IMR-90 (cell line): Measurements from ENCODE around the gene SARS1. TPM values are rescaled to one million over a fixed set of nuclear protein-coding genes. Genes with fewer than 3 reads are reported as not detected.

ENCODE experiments used
- ATAC-seq: fragments of 200-7000 bp; cut with Tn5 transposase; 2 replicates; pipeline ENCODE4 v1.9.1; 2020; ENCODE audit warnings: low read depth, mild to moderate bottlenecking, moderate library complexity
- BruUV-seq: library from RNA; stranded (reverse); fragments of 400-500 nt; replicated peaks from 2 replicates; lab custom pipeline; 2021; lab: Mats Ljungman, UMichigan
- CTCF ChIA-PET: fragments of 300-600 bp; formaldehyde crosslinking; extraction: SDS; loops from one replicate; lab custom pipeline; 2021; ENCODE audit warnings: antibody characterized with exemption; lab: Yijun Ruan, JAX
- POLR2A ChIA-PET: fragments of 300-600 bp; sonication (Branson Sonifier 250); formaldehyde crosslinking; loops from one replicate; lab custom pipeline; 2022; ENCODE audit warnings: antibody characterized with exemption; ENCODE audit not compliant: unreplicated experiment; lab: Charles Lee
- DNase-seq: peaks from one replicate; pipeline ENCODE4 v3.0.0; 2013
- H2AFZ ChIP-seq: replicated peaks from 2 replicates; pipeline ENCODE3; 2013; ENCODE audit warnings: low read length, mild to moderate bottlenecking; ENCODE audit not compliant: poor library complexity
- H2AK5ac ChIP-seq: 2 replicates; pipeline ENCODE4 v1.6.1; 2013; ENCODE audit warnings: low read depth, low read length, inconsistent platforms
- H2AK9ac ChIP-seq: replicated peaks from 2 replicates; pipeline ENCODE3; 2013; ENCODE audit warnings: mild to moderate bottlenecking, low read depth, low read length, moderate library complexity; ENCODE audit not compliant: poor library complexity
- H2BK120ac ChIP-seq: 2 replicates; pipeline ENCODE4 v1.6.1; 2013; ENCODE audit warnings: low read depth, low read length, inconsistent platforms
- H2BK15ac ChIP-seq: 3 replicates; pipeline ENCODE4 v1.6.1; 2013; ENCODE audit warnings: low read depth, low read length, inconsistent platforms
- H2BK20ac ChIP-seq: 2 replicates; pipeline ENCODE4 v1.6.1; 2013; ENCODE audit warnings: low read depth, mild to moderate bottlenecking, inconsistent platforms, low read length, moderate library complexity
- H2BK5ac ChIP-seq: 2 replicates; pipeline ENCODE4 v1.6.1; 2013; ENCODE audit warnings: mild to moderate bottlenecking, low read depth, low read length, inconsistent platforms; ENCODE audit not compliant: poor library complexity, severe bottlenecking
- H3K14ac ChIP-seq: replicated peaks from 2 replicates; pipeline ENCODE4 v1.6.1; 2013; ENCODE audit warnings: low read depth, low read length, inconsistent platforms
- H3K18ac ChIP-seq: 2 replicates; pipeline ENCODE4 v1.6.1; 2013; ENCODE audit warnings: low read depth, low read length, control low read depth
- H3K23ac ChIP-seq: 2 replicates; pipeline ENCODE4 v1.6.1; 2013; ENCODE audit warnings: low read depth, low read length, inconsistent platforms
- H3K27ac ChIP-seq: 2 replicates; pipeline ENCODE4 v1.5.1; 2013; ENCODE audit warnings: mild to moderate bottlenecking, control low read depth, low read length; ENCODE audit not compliant: insufficient read depth
- H3K27me3 ChIP-seq: 2 replicates; pipeline ENCODE4 v1.6.1; 2013; ENCODE audit warnings: low read length; ENCODE audit not compliant: control insufficient read depth, insufficient read depth
- H3K36me3 ChIP-seq: 2 replicates; pipeline ENCODE4 v1.6.1; 2013; ENCODE audit warnings: low read length, mixed read lengths; ENCODE audit not compliant: control insufficient read depth, insufficient read depth
- H3K4ac ChIP-seq: 2 replicates; pipeline ENCODE4 v1.6.1; 2013; ENCODE audit warnings: low read depth, low read length, inconsistent platforms
- H3K4me1 ChIP-seq: 2 replicates; pipeline ENCODE4 v1.6.1; 2013; ENCODE audit warnings: low read length, mixed read lengths; ENCODE audit not compliant: control insufficient read depth, insufficient read depth
- H3K4me2 ChIP-seq: 2 replicates; pipeline ENCODE4 v1.6.1; 2013; ENCODE audit warnings: low read depth, mild to moderate bottlenecking, control low read depth, low read length, moderate library complexity
- H3K4me3 ChIP-seq: 2 replicates; pipeline ENCODE4 v1.5.1; 2013; ENCODE audit warnings: low read depth, mild to moderate bottlenecking, control low read depth, low read length, moderate library complexity; ENCODE audit not compliant: insufficient read depth
- H3K56ac ChIP-seq: 2 replicates; pipeline ENCODE4 v1.6.1; 2013; ENCODE audit warnings: low read length, inconsistent platforms; ENCODE audit not compliant: insufficient read depth; ENCODE audit errors: extremely low read depth
- H3K79me1 ChIP-seq, 2 experiments: 2 replicates each; pipeline ENCODE4 v1.6.1; 2013; ENCODE audit warnings: low read length in 2 of 2, inconsistent platforms in 1 of 2, low read depth in 1 of 2
- H3K9ac ChIP-seq: 2 replicates; pipeline ENCODE4 v1.6.1; 2013; ENCODE audit warnings: low read depth, low read length, control low read depth
- H3K9me1 ChIP-seq: 2 replicates; pipeline ENCODE4 v1.6.1; 2013; ENCODE audit warnings: low read length, inconsistent platforms; ENCODE audit not compliant: insufficient read depth
- H3K9me3 ChIP-seq: 2 replicates; pipeline ENCODE4 v1.6.1; 2013; ENCODE audit warnings: low read length; ENCODE audit not compliant: control insufficient read depth, insufficient read depth
- H4K20me1 ChIP-seq: 2 replicates; pipeline ENCODE4 v1.6.1; 2013; ENCODE audit warnings: low read length, inconsistent platforms; ENCODE audit not compliant: insufficient read depth
- H4K5ac ChIP-seq: 2 replicates; pipeline ENCODE4 v1.6.1; 2013; ENCODE audit warnings: mild to moderate bottlenecking, low read depth, low read length, control low read depth
- H4K8ac ChIP-seq, 2 experiments: 2 replicates each; pipeline ENCODE4 v1.6.1; 2013; ENCODE audit warnings: low read depth in 2 of 2, low read length in 2 of 2, control low read depth in 1 of 2, inconsistent platforms in 1 of 2
- H4K91ac ChIP-seq: 2 replicates; pipeline ENCODE4 v1.6.1; 2013; ENCODE audit warnings: low read depth, low read length, inconsistent platforms; ENCODE audit not compliant: insufficient read depth
- CEBPB ChIP-seq: IDR thresholded peaks from 2 replicates; pipeline ENCODE4 v1.6.1; 2012; ENCODE audit warnings: low read depth, low read length, improper control_type of control experiment
- CHD1 ChIP-seq: IDR thresholded peaks from 2 replicates; pipeline ENCODE4 v1.6.1; 2012; ENCODE audit warnings: low read depth, low read length, improper control_type of control experiment
- FOS ChIP-seq: fragments of 150-350 bp; IDR thresholded peaks from 2 replicates; pipeline ENCODE4 v1.6.1; 2016; ENCODE audit warnings: low read depth, low read length
- MXI1 ChIP-seq: IDR thresholded peaks from 2 replicates; pipeline ENCODE4 v1.6.1; 2012; ENCODE audit warnings: low read depth, mild to moderate bottlenecking, low read length, moderate library complexity, borderline replicate concordance
- POLR2A ChIP-seq: IDR thresholded peaks from 2 replicates; pipeline ENCODE4 v1.6.1; 2012; ENCODE audit warnings: mild to moderate bottlenecking, low read depth, low read length
- RAD21 ChIP-seq: IDR thresholded peaks from 2 replicates; pipeline ENCODE4 v1.6.1; 2012; ENCODE audit warnings: low read length, improper control_type of control experiment
- RCOR1 ChIP-seq: IDR thresholded peaks from 2 replicates; pipeline ENCODE4 v1.6.1; 2012; ENCODE audit warnings: mild to moderate bottlenecking, low read length, improper control_type of control experiment; ENCODE audit not compliant: insufficient replicate concordance
- RFX5 ChIP-seq: IDR thresholded peaks from 2 replicates; pipeline ENCODE4 v1.8.0; 2012; ENCODE audit warnings: low read depth, mild to moderate bottlenecking, low read length, moderate library complexity
- SMC3 ChIP-seq: fragments of 150-350 bp; IDR thresholded peaks from 2 replicates; pipeline ENCODE4 v1.6.1; 2016; ENCODE audit warnings: low read depth, mild to moderate bottlenecking, antibody characterized with exemption, low read length, moderate library complexity
- USF2 ChIP-seq: fragments of 150-350 bp; IDR thresholded peaks from 2 replicates; pipeline ENCODE4 v1.6.1; 2017; ENCODE audit warnings: mild to moderate bottlenecking, antibody characterized with exemption, low read length, low read depth
- WGBS, 2 experiments: methylation state at CpG; one replicate each; pipeline versions ENCODE4 v1.1.5 to v1.1.7; 2013; ENCODE audit warnings: missing lambda C conversion rate in 2 of 2; ENCODE audit not compliant: insufficient read length in 1 of 2; ENCODE audit errors: extremely low coverage in 2 of 2; 5-methylcytosine and 5-hydroxymethylcytosine counted together
- dilution Hi-C: fragments of 300-500 bp; cut with HindIII; formaldehyde crosslinking; loops from one replicate; pipeline ENCODE4 v1.14.3; 2018; ENCODE audit warnings: low sequenced_read_pairs; ENCODE audit not compliant: unreplicated experiment
- in situ Hi-C: fragments of 300-500 bp; cut with MboI; formaldehyde crosslinking; loops from 3 replicates; pipeline ENCODE4 v1.14.3; 2019; ENCODE audit warnings: low sequenced_read_pairs, inconsistent platforms, mixed read lengths
- intact Hi-C: fragments of 100-400 bp; cut with micrococcal nuclease; formaldehyde crosslinking; loops from 2 replicates; pipeline ENCODE4 v1.10.0; 2022
- polyA plus RNA-seq, 3 experiments: library from polyadenylated mRNA; depleted of rRNA; stranded (reverse); fragments of >200 nt; gene quantifications; 2 replicates each; pipeline ENCODE4 v1.2.3, GENCODE V29; 2012; ENCODE audit warnings: low replicate concordance in 1 of 3
- total RNA-seq: library from RNA; depleted of rRNA; stranded (reverse); fragments of >200 nt; gene quantifications from 2 replicates; pipeline ENCODE4 v1.2.3, GENCODE V29; 2012
- TF ChIP-seq, protein P1 (sequence below): conservative IDR thresholded peaks from 2 replicates; pipeline ENCODE4 v1.5.1; 2012; ENCODE audit warnings: mild to moderate bottlenecking, low read depth, low read length, improper control_type of control experiment
- TF ChIP-seq, protein P2 (sequence below): fragments of 150-350 bp; IDR thresholded peaks from 2 replicates; pipeline ENCODE4 v1.6.1; 2016; ENCODE audit warnings: low read depth, mild to moderate bottlenecking, low read length, moderate library complexity, borderline replicate concordance

SARS1 gene
- total and polyA plus RNA-seq, 2 of the 4 experiments (the other 2 are of a cell fraction): 231 to 348 TPM

- Histone ChIP-seq H3K9me3 (no peaks in the 10 kb centered on the region), H2AK5ac (peak overlapping the region; percentile 91), H4K5ac (no peak overlapping the region; the same call in 1 of the 2 replicates), H3K36me3 (peaks cover under 1% of the 10 kb centered on the region), H2BK120ac (peak overlapping the region; percentile 73), H2AK9ac (peak overlapping the region; percentile 87), H3K56ac (no peak overlapping the region), H3K27me3 (no peaks in the 10 kb centered on the region), H2BK20ac (peak overlapping the region; percentile 76), H4K91ac (peak overlapping the region; percentile 63), H3K9ac (no peak overlapping the region), H2BK15ac (peak overlapping the region; percentile 64; the same call in 1 of the 3 replicates), H4K20me1 (no peaks in the 10 kb centered on the region), H3K4me2 (peak overlapping the region; percentile 20), H3K14ac (0 out of 2 replicates have a peak overlapping the region, but pooled peaks have one; percentile 45), H3K23ac (0 out of 2 replicates have a peak overlapping the region, but pooled peaks have one; percentile 25), H3K79me1 (peaks cover 0 to 21% of the 10 kb centered on the region in 2 experiments), H3K4me1 (peaks cover 14% of the 10 kb centered on the region), H2BK5ac (peak overlapping the region; percentile 52), H3K27ac (peak overlapping the region; percentile 12; the same call in 1 of the 2 replicates), H4K8ac (peak overlapping the region in 1 of 2 experiments; percentile 62; a peak in 2 of 4 replicates), H3K9me1 (peaks cover 5% of the 10 kb centered on the region; the same call in 1 of the 2 replicates), H2AFZ (peak overlapping the region; percentile 75), H3K4me3 (no peak overlapping the region), H3K18ac (peak overlapping the region; percentile 22; the same call in 1 of the 2 replicates), H3K4ac (peak overlapping the region; percentile 62)
- no TSS peak for BruUV-seq
- in situ Hi-C loops (loop anchor here (5.0 kb wide), 1 partner anchor 122 kb away; the partner anchor contains the start of gene SORT1), intact Hi-C loops (no loop called here), dilution Hi-C loops (no loop called here)
- DNase-seq: peak; percentile 75
- 48% methylated on average over 8 of the region's 24 CpGs; no CpG with 5 or more reads in 1 of the 2 experiments for WGBS, 2 experiments
- POLR2A ChIA-PET: no interaction called here
- peak; percentile 69 for ATAC-seq
- CTCF ChIA-PET: no interaction called here
- no peak for TF ChIP-seq RFX5
- TF ChIP-seq USF2: peak; percentile 22; the same call in 1 of the 2 replicates
- TF ChIP-seq POLR2A: no peak
- TF ChIP-seq, protein P1, sequence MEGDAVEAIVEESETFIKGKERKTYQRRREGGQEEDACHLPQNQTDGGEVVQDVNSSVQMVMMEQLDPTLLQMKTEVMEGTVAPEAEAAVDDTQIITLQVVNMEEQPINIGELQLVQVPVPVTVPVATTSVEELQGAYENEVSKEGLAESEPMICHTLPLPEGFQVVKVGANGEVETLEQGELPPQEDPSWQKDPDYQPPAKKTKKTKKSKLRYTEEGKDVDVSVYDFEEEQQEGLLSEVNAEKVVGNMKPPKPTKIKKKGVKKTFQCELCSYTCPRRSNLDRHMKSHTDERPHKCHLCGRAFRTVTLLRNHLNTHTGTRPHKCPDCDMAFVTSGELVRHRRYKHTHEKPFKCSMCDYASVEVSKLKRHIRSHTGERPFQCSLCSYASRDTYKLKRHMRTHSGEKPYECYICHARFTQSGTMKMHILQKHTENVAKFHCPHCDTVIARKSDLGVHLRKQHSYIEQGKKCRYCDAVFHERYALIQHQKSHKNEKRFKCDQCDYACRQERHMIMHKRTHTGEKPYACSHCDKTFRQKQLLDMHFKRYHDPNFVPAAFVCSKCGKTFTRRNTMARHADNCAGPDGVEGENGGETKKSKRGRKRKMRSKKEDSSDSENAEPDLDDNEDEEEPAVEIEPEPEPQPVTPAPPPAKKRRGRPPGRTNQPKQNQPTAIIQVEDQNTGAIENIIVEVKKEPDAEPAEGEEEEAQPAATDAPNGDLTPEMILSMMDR: no peak
- TF ChIP-seq SMC3: no peak
- no peak for TF ChIP-seq CHD1
- peak; percentile 95 for TF ChIP-seq CEBPB
- TF ChIP-seq MXI1: peak; percentile 32; the same call in 1 of the 2 replicates
- TF ChIP-seq FOS: no peak
- TF ChIP-seq, protein P2, sequence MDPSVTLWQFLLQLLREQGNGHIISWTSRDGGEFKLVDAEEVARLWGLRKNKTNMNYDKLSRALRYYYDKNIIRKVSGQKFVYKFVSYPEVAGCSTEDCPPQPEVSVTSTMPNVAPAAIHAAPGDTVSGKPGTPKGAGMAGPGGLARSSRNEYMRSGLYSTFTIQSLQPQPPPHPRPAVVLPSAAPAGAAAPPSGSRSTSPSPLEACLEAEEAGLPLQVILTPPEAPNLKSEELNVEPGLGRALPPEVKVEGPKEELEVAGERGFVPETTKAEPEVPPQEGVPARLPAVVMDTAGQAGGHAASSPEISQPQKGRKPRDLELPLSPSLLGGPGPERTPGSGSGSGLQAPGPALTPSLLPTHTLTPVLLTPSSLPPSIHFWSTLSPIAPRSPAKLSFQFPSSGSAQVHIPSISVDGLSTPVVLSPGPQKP: no peak
- no peak for TF ChIP-seq RAD21
- peak; percentile 56 for TF ChIP-seq RCOR1
Observed at GRCh38 chr1:109274533-109275476, 61.1 kb downstream of the SARS1 start.
